Measurements from ENCODE around the gene HS3ST6. TPM values are rescaled to one million over a fixed set of nuclear protein-coding genes. Genes with fewer than 3 reads are reported as not detected.

Gene HS3ST6
- total RNA-seq, 1 experiment from 2014 or later = 1.0 TPM

DNA sequence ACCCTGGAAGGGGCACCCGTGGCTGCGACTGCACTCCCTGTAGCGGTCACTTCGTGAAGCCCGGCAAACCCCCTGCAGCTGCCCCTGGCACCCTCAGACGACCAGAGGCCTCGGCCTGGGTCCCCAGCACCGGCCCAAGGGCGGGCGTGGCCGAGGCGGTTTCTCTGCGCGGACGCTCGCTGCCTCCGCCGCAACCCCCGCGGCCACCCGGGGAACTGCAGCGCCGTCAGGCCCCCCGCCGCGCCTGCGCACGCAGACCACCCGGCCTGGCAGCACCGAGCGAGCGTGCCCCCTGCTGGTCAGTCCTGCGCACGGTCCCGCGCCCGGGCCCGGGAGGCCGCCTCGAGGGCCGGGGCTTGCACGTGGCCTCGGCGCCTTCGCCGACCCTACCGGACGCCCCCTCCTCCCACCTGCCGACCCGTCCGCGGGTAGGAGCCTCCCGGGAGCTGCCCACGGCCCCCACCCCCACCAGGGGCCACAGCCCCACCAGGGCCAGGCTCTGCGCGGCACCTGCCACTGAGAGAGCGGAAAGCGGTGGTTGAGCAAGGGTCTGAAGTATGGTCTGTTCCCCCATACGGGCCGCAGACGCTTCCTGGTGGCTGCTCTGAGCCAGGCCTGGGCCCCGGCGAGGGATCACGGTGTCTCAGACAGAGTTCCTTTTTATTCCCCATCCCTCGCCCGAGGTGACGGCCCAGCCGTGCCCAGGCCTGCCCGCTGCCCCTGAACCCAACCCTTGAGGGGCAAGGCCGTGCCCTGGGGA is 11.5 kb upstream of the HS3ST6 start:
- H3K4me3 Mint-ChIP-seq = peak overlapping the region; percentile 39; the same call in 1 of the 2 replicates
- CTCF ChIA-PET = interaction anchor here (0.7 to 2.0 kb wide), 26 partner anchors 9 to 156 kb away, joined by 3 to 16 read pairs (median 4); partner anchors contain the start of genes EME2, MRPS34, MSRB1 and NUBP2
- no peaks in the 10 kb centered on the region for H3K9me3 Mint-ChIP-seq
- DNase-seq (ENCODE audit: low spot score) (peak; percentile 88), ATAC-seq (peak; percentile 73)
- no peak overlapping the region for H3K27ac Mint-ChIP-seq
- H3K27me3 Mint-ChIP-seq (ENCODE audit: low read depth) = peaks cover 42% of the 10 kb centered on the region
- H3K36me3 Mint-ChIP-seq = no peaks in the 10 kb centered on the region
- peaks cover 9% of the 10 kb centered on the region for H3K4me1 Mint-ChIP-seq
- POLR2A ChIA-PET = no interaction called here
- TF ChIP-seq ELF4 (CRISPR knock-in tag; IDR thresholded peaks at IDR 0.05; ENCODE audit: low read depth) (peak; percentile 94; the same call in 1 of the 2 replicates), FOXP1 (CRISPR knock-in tag; IDR thresholded peaks at IDR 0.05; ENCODE audit: borderline replicate concordance) (peak; percentile 98), ZNF232 (CRISPR knock-in tag; IDR thresholded peaks at IDR 0.05) (peak; percentile 90; the same call in 1 of the 2 replicates), ZNF425 (CRISPR knock-in tag; conservative IDR thresholded peaks at IDR 0.05) (no peak), CBFB (CRISPR knock-in tag; IDR thresholded peaks at IDR 0.05; ENCODE audit: low read depth) (0 out of 2 replicates have a peak, but pooled peaks have one; percentile 21), MXD4 (CRISPR knock-in tag; IDR thresholded peaks at IDR 0.05; ENCODE audit: borderline replicate concordance) (no peak), SOX15 (CRISPR knock-in tag; IDR thresholded peaks at IDR 0.05) (no peak), ZNF263 (CRISPR knock-in tag; IDR thresholded peaks at IDR 0.05; ENCODE audit: low read depth) (no peak), NR1H2 (CRISPR knock-in tag; IDR thresholded peaks at IDR 0.05) (no peak), IRF2 (CRISPR knock-in tag; IDR thresholded peaks at IDR 0.05; ENCODE audit: borderline replicate concordance, low read depth) (0 out of 2 replicates have a peak, but pooled peaks have one; percentile 62), ZNF396 (CRISPR knock-in tag; IDR thresholded peaks at IDR 0.05; ENCODE audit: borderline replicate concordance) (no peak), ZNF671 (CRISPR knock-in tag; IDR thresholded peaks at IDR 0.05) (no peak), ETV6 (CRISPR knock-in tag; IDR thresholded peaks at IDR 0.05) (peak; percentile 93), USF2 (CRISPR knock-in tag; IDR thresholded peaks at IDR 0.05) (peak; percentile 69), CREM (CRISPR knock-in tag; IDR thresholded peaks at IDR 0.05) (peak; percentile 84), TCF7 (CRISPR knock-in tag; IDR thresholded peaks at IDR 0.05; ENCODE audit: low read depth) (peak; percentile 93; the same call in 1 of the 2 replicates), GRHL2 (CRISPR knock-in tag; IDR thresholded peaks at IDR 0.05; ENCODE audit: insufficient replicate concordance, severe bottlenecking) (no peak), PRRX2 (CRISPR knock-in tag; IDR thresholded peaks at IDR 0.05) (0 out of 2 replicates have a peak, but pooled peaks have one; percentile 41), ZNF423 (CRISPR knock-in tag; IDR thresholded peaks at IDR 0.05) (peak; percentile 90), TEAD1 (CRISPR knock-in tag; IDR thresholded peaks at IDR 0.05) (peak; percentile 88; the same call in 1 of the 2 replicates), NFATC4 (CRISPR knock-in tag; IDR thresholded peaks at IDR 0.05) (no peak), E2F1 (CRISPR knock-in tag; IDR thresholded peaks at IDR 0.05) (peak; percentile 94)
- TF ChIP-seq, protein P1, sequence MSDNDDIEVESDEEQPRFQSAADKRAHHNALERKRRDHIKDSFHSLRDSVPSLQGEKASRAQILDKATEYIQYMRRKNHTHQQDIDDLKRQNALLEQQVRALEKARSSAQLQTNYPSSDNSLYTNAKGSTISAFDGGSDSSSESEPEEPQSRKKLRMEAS (CRISPR knock-in tag; IDR thresholded peaks at IDR 0.05) = peak; percentile 99
- TF ChIP-seq, protein P2, sequence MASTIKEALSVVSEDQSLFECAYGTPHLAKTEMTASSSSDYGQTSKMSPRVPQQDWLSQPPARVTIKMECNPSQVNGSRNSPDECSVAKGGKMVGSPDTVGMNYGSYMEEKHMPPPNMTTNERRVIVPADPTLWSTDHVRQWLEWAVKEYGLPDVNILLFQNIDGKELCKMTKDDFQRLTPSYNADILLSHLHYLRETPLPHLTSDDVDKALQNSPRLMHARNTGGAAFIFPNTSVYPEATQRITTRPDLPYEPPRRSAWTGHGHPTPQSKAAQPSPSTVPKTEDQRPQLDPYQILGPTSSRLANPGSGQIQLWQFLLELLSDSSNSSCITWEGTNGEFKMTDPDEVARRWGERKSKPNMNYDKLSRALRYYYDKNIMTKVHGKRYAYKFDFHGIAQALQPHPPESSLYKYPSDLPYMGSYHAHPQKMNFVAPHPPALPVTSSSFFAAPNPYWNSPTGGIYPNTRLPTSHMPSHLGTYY (CRISPR knock-in tag; IDR thresholded peaks at IDR 0.05) = no peak
- TF ChIP-seq, protein P3, sequence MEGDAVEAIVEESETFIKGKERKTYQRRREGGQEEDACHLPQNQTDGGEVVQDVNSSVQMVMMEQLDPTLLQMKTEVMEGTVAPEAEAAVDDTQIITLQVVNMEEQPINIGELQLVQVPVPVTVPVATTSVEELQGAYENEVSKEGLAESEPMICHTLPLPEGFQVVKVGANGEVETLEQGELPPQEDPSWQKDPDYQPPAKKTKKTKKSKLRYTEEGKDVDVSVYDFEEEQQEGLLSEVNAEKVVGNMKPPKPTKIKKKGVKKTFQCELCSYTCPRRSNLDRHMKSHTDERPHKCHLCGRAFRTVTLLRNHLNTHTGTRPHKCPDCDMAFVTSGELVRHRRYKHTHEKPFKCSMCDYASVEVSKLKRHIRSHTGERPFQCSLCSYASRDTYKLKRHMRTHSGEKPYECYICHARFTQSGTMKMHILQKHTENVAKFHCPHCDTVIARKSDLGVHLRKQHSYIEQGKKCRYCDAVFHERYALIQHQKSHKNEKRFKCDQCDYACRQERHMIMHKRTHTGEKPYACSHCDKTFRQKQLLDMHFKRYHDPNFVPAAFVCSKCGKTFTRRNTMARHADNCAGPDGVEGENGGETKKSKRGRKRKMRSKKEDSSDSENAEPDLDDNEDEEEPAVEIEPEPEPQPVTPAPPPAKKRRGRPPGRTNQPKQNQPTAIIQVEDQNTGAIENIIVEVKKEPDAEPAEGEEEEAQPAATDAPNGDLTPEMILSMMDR (IDR thresholded peaks at IDR 0.05) = peak; percentile 98
- TF ChIP-seq, protein P4, sequence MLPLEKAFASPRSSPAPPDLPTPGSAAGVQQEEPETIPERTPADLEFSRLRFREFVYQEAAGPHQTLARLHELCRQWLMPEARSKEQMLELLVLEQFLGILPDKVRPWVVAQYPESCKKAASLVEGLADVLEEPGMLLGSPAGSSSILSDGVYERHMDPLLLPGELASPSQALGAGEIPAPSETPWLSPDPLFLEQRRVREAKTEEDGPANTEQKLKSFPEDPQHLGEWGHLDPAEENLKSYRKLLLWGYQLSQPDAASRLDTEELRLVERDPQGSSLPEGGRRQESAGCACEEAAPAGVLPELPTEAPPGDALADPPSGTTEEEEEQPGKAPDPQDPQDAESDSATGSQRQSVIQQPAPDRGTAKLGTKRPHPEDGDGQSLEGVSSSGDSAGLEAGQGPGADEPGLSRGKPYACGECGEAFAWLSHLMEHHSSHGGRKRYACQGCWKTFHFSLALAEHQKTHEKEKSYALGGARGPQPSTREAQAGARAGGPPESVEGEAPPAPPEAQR (CRISPR knock-in tag; IDR thresholded peaks at IDR 0.05) = no peak
- TF ChIP-seq, protein P5, sequence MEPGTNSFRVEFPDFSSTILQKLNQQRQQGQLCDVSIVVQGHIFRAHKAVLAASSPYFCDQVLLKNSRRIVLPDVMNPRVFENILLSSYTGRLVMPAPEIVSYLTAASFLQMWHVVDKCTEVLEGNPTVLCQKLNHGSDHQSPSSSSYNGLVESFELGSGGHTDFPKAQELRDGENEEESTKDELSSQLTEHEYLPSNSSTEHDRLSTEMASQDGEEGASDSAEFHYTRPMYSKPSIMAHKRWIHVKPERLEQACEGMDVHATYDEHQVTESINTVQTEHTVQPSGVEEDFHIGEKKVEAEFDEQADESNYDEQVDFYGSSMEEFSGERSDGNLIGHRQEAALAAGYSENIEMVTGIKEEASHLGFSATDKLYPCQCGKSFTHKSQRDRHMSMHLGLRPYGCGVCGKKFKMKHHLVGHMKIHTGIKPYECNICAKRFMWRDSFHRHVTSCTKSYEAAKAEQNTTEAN (CRISPR knock-in tag; IDR thresholded peaks at IDR 0.05) = peak; percentile 95

Data from WTC11 (cell line).